HG02970 (cell line): ENCODE results near the gene CCDC184.
"Not testable (repeated sequence)": the region's sequence is repeated elsewhere in the genome, so short reads cannot be mapped to it uniquely, and the experiment has no call there.

Experiments used
- ATAC-seq: cut with Tn5 transposase; IDR thresholded peaks from one replicate; pipeline ENCODE4 v1.9.1; 2021; ENCODE audit warnings: mild to moderate bottlenecking, moderate library complexity, moderate number of reproducible peaks; ENCODE audit not compliant: unreplicated experiment, low FRiP score

The CCDC184 gene

GRCh38 chr12:48201516-48201915 lies 18.1 kb downstream of the CCDC184 start:
- no peak for ATAC-seq

GRCh38 chr12:48202766-48203165 lies 19.3 kb downstream of the CCDC184 start:
- no peak for ATAC-seq

DNA sequence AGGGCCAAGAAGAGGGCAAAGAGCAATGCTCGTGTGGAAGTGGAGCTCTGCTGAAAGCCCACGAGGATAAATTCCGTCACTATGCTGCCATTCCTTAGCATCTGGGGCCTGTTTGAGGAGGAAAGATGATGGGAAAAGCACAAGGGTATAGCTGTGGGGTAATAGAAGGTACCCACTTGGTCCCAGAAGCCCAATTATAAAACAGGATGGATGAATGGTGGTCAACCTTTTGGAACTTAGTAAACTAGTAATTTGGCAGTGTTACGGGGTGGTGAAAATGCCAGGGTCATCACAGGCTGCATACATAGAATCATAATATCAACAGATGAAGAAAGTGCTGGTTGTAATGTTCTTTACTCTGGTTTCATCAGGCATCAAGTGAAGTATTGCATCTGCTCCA lies 19.7 kb downstream of the CCDC184 start, which contains the start of gene OR10AD1:
OR10AD1 (minus strand) TSS at position 101 of the 400 bp plus-strand sequence; CDS start at position 101, 0 bp downstream.
- no peak for ATAC-seq

GRCh38 chr12:48209495-48209894 lies 26.1 kb downstream of the CCDC184 start:
- ATAC-seq: not testable (repeated sequence)

DNA sequence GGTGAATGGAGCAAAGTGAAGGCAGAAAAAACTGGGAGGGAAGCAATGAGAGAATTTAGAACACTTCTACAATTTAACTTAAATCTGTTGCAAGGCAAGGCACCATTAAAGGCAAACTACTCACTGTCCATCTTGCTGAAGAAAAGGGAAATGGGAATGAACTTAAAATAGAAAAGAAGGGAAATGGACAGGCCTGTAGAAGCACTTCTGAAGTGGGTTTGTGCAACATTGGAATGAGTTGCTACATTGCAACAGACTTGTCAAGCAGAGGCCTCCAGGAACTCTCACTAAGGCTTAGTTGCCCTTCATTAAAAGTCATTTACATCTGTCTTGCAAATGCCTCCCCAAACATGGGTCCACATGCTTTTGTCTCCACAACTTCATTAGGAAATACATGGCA lies 33.3 kb downstream of the CCDC184 start:
- no peak for ATAC-seq

DNA sequence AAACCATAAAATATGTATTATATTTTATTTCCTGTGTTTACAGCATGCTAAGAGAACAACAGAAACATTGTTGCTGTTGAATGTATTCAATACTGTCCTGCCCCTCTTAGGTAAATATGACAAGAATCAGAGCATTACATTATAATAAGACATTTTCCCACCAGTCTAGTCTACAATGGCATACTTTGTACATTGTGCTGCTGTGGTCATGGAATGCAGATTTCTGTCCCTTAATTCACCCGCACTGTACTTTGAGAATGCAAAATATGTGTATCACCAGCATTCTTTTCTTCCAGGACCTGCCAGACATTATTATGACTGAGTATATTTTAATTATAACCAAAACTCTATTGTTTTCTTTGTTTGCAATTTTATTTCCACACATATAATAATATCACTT lies 36.2 kb downstream of the CCDC184 start:
- ATAC-seq: no peak

GRCh38 chr12:48220701-48221100 lies 37.3 kb downstream of the CCDC184 start:
- no peak for ATAC-seq

DNA sequence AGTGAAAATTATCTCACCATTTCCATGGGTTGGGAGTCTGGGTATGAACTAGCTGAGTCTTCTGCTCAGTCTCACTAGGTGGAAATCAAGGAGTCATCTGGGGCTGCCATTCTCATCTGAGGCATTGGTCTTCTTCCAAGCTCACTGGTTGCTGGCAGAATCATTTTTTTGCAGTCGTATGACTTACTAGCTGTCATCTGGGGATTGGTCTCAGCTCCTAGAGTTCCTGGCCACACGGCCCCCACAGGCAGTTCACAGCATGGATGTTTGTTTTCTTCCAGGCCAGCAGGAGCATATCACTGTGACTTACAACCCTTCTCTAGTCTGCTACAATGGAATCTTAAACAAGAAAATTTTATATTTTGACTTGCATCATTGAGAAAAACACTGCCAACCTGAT lies 38.2 kb downstream of the CCDC184 start:
- no peak for ATAC-seq

DNA sequence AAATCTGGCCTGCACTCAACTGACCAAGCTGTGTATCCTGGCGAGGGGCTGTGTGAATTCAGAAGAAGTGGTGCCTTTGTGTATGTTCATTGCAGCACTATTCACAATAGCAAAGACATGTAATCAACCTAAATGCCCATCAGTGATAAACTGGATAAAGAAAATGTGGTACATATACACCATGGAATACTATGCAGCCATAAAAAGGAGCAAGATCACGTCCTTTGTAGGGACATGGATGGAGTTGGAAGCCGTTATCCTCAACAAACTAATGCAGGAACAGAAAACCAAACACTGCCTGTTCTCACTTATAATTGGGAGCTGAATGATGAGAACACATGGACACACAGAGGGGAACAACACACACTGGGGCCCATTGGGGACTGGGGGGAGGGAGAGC lies 41.1 kb downstream of the CCDC184 start:
- ATAC-seq: not testable (repeated sequence)

- not testable (repeated sequence) for ATAC-seq
Measured at GRCh38 chr12:48231169-48231958, 47.9 kb downstream of the CCDC184 start.
